WERI-Rb-1 (cell line): ENCODE results near the gene ARL16.

Source experiments
- DNase-seq: peaks from one replicate; pipeline ENCODE4 v3.0.0-alpha.2; 2020
- H3K27ac ChIP-seq: fragments of 250-450 bp; sonication (Bioruptor Pico); 2 replicates; pipeline ENCODE4 v1.5.1; 2020; ENCODE audit warnings: mild to moderate bottlenecking, moderate library complexity
- H3K27me3 ChIP-seq: fragments of 250-450 bp; sonication (Bioruptor Pico); 2 replicates; pipeline ENCODE4 v1.5.1; 2021; ENCODE audit warnings: mild to moderate bottlenecking, low read depth, moderate library complexity; ENCODE audit not compliant: insufficient read depth, severe bottlenecking
- H3K36me3 ChIP-seq: fragments of 250-450 bp; sonication (Bioruptor Pico); 2 replicates; pipeline ENCODE4 v1.5.1; 2020; ENCODE audit warnings: mild to moderate bottlenecking, moderate library complexity
- H3K4me3 ChIP-seq: 2 replicates; pipeline ENCODE4 v1.5.1; 2011; ENCODE audit warnings: low read depth, mild to moderate bottlenecking, control low read depth, low read length
- H3K9me3 ChIP-seq: fragments of 250-450 bp; sonication (Bioruptor Pico); 2 replicates; pipeline ENCODE4 v1.5.1; 2021; ENCODE audit warnings: mild to moderate bottlenecking, moderate library complexity; ENCODE audit not compliant: severe bottlenecking
- TF ChIP-seq, protein P1 (sequence below): IDR thresholded peaks from 2 replicates; pipeline ENCODE4 v1.5.1; 2011; ENCODE audit warnings: low read depth, mild to moderate bottlenecking, control low read depth, inconsistent platforms, low read length

Gene ARL16

DNA sequence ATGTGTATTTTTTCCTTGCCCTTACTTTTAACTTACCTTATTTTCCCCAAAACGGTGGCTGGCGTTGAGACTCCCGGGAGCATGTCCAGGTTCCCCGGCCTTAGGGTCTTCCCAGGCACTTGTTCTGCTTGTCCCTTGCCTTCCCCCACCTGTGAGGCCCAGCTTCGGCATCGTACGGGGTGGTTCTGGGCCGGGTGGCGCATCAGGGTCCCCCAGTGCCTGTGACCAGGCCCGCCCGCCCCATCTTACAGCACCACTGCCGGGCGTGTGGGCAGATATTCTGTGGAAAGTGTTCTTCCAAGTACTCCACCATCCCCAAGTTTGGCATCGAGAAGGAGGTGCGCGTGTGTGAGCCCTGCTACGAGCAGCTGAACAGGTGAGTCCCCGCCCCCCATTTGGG, 7.6 kb upstream of the ARL16 start:
- no peaks in the 10 kb centered on the region for H3K9me3 ChIP-seq
- TF ChIP-seq, protein P1, sequence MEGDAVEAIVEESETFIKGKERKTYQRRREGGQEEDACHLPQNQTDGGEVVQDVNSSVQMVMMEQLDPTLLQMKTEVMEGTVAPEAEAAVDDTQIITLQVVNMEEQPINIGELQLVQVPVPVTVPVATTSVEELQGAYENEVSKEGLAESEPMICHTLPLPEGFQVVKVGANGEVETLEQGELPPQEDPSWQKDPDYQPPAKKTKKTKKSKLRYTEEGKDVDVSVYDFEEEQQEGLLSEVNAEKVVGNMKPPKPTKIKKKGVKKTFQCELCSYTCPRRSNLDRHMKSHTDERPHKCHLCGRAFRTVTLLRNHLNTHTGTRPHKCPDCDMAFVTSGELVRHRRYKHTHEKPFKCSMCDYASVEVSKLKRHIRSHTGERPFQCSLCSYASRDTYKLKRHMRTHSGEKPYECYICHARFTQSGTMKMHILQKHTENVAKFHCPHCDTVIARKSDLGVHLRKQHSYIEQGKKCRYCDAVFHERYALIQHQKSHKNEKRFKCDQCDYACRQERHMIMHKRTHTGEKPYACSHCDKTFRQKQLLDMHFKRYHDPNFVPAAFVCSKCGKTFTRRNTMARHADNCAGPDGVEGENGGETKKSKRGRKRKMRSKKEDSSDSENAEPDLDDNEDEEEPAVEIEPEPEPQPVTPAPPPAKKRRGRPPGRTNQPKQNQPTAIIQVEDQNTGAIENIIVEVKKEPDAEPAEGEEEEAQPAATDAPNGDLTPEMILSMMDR, result no peak
- no peaks in the 10 kb centered on the region for H3K27me3 ChIP-seq
- no peak overlapping the region for H3K27ac ChIP-seq
- peaks cover 97% of the 10 kb centered on the region for H3K36me3 ChIP-seq
- no peak overlapping the region for H3K4me3 ChIP-seq
- DNase-seq, result no peak

- Histone ChIP-seq H3K27me3 (no peaks in the 10 kb centered on the region), H3K36me3 (peaks cover 97% of the 10 kb centered on the region), H3K27ac (no peak overlapping the region), H3K9me3 (no peaks in the 10 kb centered on the region), H3K4me3 (no peak overlapping the region)
- DNase-seq, result no peak
- TF ChIP-seq, protein P1, result no peak
Observed at GRCh38 chr17:81690549-81690948, 7.0 kb upstream of the ARL16 start.

- H3K27me3 ChIP-seq, result no peaks in the 10 kb centered on the region
- H3K4me3 ChIP-seq, result no peak overlapping the region
- H3K36me3 ChIP-seq, result peaks cover 97% of the 10 kb centered on the region
- no peak overlapping the region for H3K27ac ChIP-seq
- TF ChIP-seq, protein P1, result no peak
- H3K9me3 ChIP-seq, result no peaks in the 10 kb centered on the region
- DNase-seq, result no peak
Observed at GRCh38 chr17:81690066-81690465, 6.5 kb upstream of the ARL16 start.

DNA sequence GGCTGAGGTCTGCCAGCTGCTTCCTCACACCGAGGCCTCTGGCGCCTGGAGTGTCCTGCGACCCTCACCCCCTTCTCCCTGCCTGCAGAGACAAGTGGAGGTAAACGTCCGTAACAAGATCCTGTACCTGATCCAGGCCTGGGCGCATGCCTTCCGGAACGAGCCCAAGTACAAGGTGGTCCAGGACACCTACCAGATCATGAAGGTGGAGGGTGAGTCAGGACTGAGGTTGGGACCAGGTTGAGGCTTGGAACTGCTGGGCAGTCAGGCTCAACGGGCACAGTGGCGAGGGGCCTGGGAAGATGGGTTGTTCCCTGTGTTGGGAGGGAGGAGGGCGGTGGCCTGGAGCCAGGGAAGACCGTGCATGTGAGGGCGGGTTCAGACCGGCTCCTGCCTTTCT, 5.0 kb upstream of the ARL16 start:
- no peak for DNase-seq
- H3K9me3 ChIP-seq, result no peaks in the 10 kb centered on the region
- peaks cover 90% of the 10 kb centered on the region for H3K36me3 ChIP-seq
- H3K27me3 ChIP-seq, result no peaks in the 10 kb centered on the region
- H3K27ac ChIP-seq, result no peak overlapping the region
- TF ChIP-seq, protein P1, result no peak
- H3K4me3 ChIP-seq, result no peak overlapping the region

DNA sequence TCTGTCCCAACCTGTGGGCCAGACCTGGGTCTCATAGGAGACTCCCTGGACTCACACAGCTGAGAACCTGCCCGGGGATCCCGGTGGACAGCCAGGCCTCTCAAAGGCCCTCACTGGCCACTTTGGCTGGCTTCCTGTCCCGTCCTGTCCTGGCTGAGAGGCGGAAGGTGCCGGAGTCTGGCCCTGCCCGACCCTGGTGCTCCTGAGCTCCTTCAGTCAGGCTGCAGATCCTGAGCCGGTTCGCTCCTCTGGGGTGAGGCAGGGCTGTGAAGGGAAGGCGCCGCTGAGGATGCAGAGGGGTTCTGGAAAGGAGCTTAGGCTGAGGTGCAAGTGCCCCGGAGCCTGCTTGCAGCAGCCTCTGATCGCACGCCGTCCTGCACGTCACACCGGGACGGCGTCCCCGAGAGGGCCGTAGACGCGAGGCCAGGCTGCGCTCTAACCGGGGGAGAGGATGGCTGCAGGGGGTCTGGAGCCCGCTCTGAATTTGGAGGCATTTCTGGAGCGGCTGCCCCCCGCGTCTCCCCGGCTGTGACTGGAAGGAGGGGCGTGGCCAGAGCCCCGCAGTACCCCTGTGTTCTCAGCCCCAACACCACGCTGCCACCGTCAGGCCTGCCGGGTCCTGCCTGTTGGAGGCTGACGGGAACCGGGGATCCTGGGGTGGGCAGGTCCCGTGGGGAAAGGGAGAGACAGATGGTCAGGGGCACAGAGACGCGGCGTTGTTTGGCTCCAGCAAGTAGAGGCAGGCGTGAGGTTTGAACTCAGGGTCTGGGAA, 4.4 kb upstream of the ARL16 start:
- H3K9me3 ChIP-seq, result no peaks in the 10 kb centered on the region
- H3K27ac ChIP-seq, result no peak overlapping the region
- peaks cover 87% of the 10 kb centered on the region for H3K36me3 ChIP-seq
- H3K27me3 ChIP-seq, result no peaks in the 10 kb centered on the region
- no peak overlapping the region for H3K4me3 ChIP-seq
- DNase-seq, result no peak
- TF ChIP-seq, protein P1, result no peak

GRCh38 chr17:81686614-81687013, 3.0 kb upstream of the ARL16 start:
- Histone ChIP-seq H3K4me3 (no peak overlapping the region), H3K27me3 (no peaks in the 10 kb centered on the region), H3K9me3 (no peaks in the 10 kb centered on the region), H3K36me3 (peaks cover 84% of the 10 kb centered on the region), H3K27ac (no peak overlapping the region)
- TF ChIP-seq, protein P1, result no peak
- no peak for DNase-seq
